Endothelial cell of umbilical vein (primary cell): ENCODE measurements around the gene GNG2. TPM values are rescaled to one million over a fixed set of nuclear protein-coding genes. Genes with fewer than 3 reads are reported as not detected.

ENCODE experiments used
- BruUV-seq: library from RNA; stranded (reverse); fragments of 400-500 nt; replicated peaks from 2 replicates; lab custom pipeline; 2021; lab: Mats Ljungman, UMichigan
- CTCF ChIA-PET: fragments of 300-600, 350-600 bp; sonication (Branson Sonifier 250); formaldehyde crosslinking; loops from one replicate; lab custom pipeline; 2021; ENCODE audit warnings: antibody characterized with exemption, inconsistent platforms; lab: Charles Lee
- POLR2A ChIA-PET: fragments of 300-600, 350-600 bp; sonication (Branson Sonifier 250); formaldehyde crosslinking; loops from one replicate; lab custom pipeline; 2021; ENCODE audit warnings: antibody characterized with exemption, inconsistent platforms; lab: Charles Lee
- DNase-seq: peaks from one replicate; pipeline ENCODE4 v3.0.0-alpha.2; 2011; ENCODE audit warnings: low read depth, low spot score
- FAIRE-seq: peaks from 2 replicates; lab custom pipeline; 2011; peaks lifted over from hg19 to GRCh38; lab: Jason Lieb, UNC
- H2AFZ ChIP-seq: 2 replicates; pipeline ENCODE4 v1.6.0; 2012; ENCODE audit warnings: low read depth, low read length, control low read depth, inconsistent platforms
- H3K27ac ChIP-seq: 2 replicates; pipeline ENCODE4 v1.5.1; 2011; ENCODE audit warnings: low read depth, mild to moderate bottlenecking, control low read depth, low read length, moderate library complexity; ENCODE audit not compliant: insufficient read depth
- H3K27me3 ChIP-seq, 2 experiments: 2 replicates each; pipeline versions ENCODE4 v1.6.0 to v1.6.1; 2011; ENCODE audit warnings: low read length in 2 of 2, mixed read lengths in 1 of 2; ENCODE audit not compliant: control insufficient read depth in 2 of 2, insufficient read depth in 2 of 2
- H3K36me3 ChIP-seq, 2 experiments: 2 replicates in 1 of 2; 3 replicates in 1 of 2; pipeline ENCODE4 v1.5.1; 2011; ENCODE audit warnings: low read length in 2 of 2, mild to moderate bottlenecking in 1 of 2, moderate library complexity in 1 of 2; ENCODE audit not compliant: control insufficient read depth in 2 of 2, insufficient read depth in 2 of 2; ENCODE audit errors: extremely low read depth in 1 of 2
- H3K4me1 ChIP-seq: 3 replicates; pipeline ENCODE4 v1.5.1; 2011; ENCODE audit warnings: mild to moderate bottlenecking, low read length; ENCODE audit not compliant: control insufficient read depth, insufficient read depth; ENCODE audit errors: extremely low read depth
- H3K4me2 ChIP-seq: 2 replicates; pipeline ENCODE4 v1.6.1; 2011; ENCODE audit warnings: low read length, control low read depth, mixed read lengths; ENCODE audit not compliant: insufficient read depth
- H3K4me3 ChIP-seq, 3 experiments: fragments of 200-600 bp in 1 of 3; sonication (generic), shearing (Covaris generic) in 1 of 3; replicated peaks in 1 of 3; 2 replicates each; pipeline ENCODE4 v1.5.1; 2011 to 2016; ENCODE audit warnings: control low read depth in 3 of 3, low read length in 3 of 3, mild to moderate bottlenecking in 2 of 3, inconsistent platforms in 1 of 3, low read depth in 1 of 3, moderate library complexity in 1 of 3; ENCODE audit not compliant: insufficient read depth in 1 of 3
- H3K79me2 ChIP-seq: 2 replicates; pipeline ENCODE4 v1.6.0; 2012; ENCODE audit warnings: low read length, inconsistent platforms; ENCODE audit not compliant: control insufficient read depth, insufficient read depth
- H3K9ac ChIP-seq: replicated peaks from 2 replicates; pipeline ENCODE3; 2011; ENCODE audit warnings: low read length, control low read depth; ENCODE audit not compliant: insufficient read depth; ENCODE audit errors: extremely low read depth
- H3K9me1 ChIP-seq: replicated peaks from 3 replicates; pipeline ENCODE4 v1.6.0; 2011; ENCODE audit warnings: mild to moderate bottlenecking, low read length; ENCODE audit not compliant: control insufficient read depth, insufficient read depth; ENCODE audit errors: extremely low read depth
- H3K9me3 ChIP-seq: replicated peaks from 2 replicates; pipeline ENCODE4 v1.5.1; 2012; ENCODE audit warnings: low read length, inconsistent platforms; ENCODE audit not compliant: control insufficient read depth, insufficient read depth
- H4K20me1 ChIP-seq: replicated peaks from 2 replicates; pipeline ENCODE3; 2011; ENCODE audit warnings: mild to moderate bottlenecking, low read length; ENCODE audit not compliant: control insufficient read depth, insufficient read depth; ENCODE audit errors: extremely low read depth
- EZH2 ChIP-seq: IDR thresholded peaks from 2 replicates; pipeline ENCODE4 v1.6.1; 2012; ENCODE audit warnings: borderline replicate concordance, low read depth, mild to moderate bottlenecking, moderate library complexity, low read length, inconsistent platforms; ENCODE audit not compliant: severe bottlenecking
- FOS ChIP-seq: IDR thresholded peaks from 2 replicates; pipeline ENCODE4 v1.6.1; 2011; ENCODE audit warnings: mild to moderate bottlenecking, low read length, moderate library complexity, borderline replicate concordance; ENCODE audit not compliant: insufficient read depth
- GATA2 ChIP-seq: IDR thresholded peaks from 2 replicates; pipeline ENCODE4 v1.7.0; 2011; ENCODE audit warnings: low read depth, mild to moderate bottlenecking, moderate library complexity, mixed read lengths, low read length; ENCODE audit not compliant: insufficient read length, insufficient read depth
- JUN ChIP-seq: IDR thresholded peaks from 2 replicates; pipeline ENCODE4 v1.6.1; 2011; ENCODE audit warnings: borderline replicate concordance, low read depth; ENCODE audit not compliant: insufficient read length, insufficient read depth
- MYC ChIP-seq: IDR thresholded peaks from one replicate; pipeline ENCODE4 v1.6.1; 2011; ENCODE audit warnings: mild to moderate bottlenecking, low read depth, low read length
- POLR2A ChIP-seq: IDR thresholded peaks from 2 replicates; pipeline ENCODE4 v1.6.1; 2012; ENCODE audit warnings: low read depth, mild to moderate bottlenecking, control low read depth, low read length
- POLR2AphosphoS5 ChIP-seq: IDR thresholded peaks from 2 replicates; pipeline ENCODE4 v1.6.1; 2012; ENCODE audit warnings: low read depth, mild to moderate bottlenecking, control low read depth, low read length, moderate library complexity; ENCODE audit not compliant: insufficient read depth
- dilution Hi-C: fragments of 300-500 bp; cut with MboI; formaldehyde crosslinking; loops from one replicate; pipeline ENCODE4 v1.15.0; 2019; ENCODE audit warnings: low sequenced_read_pairs; ENCODE audit not compliant: extremely low pct_ligation_motif_present
- intact Hi-C: fragments of 100-400 bp; cut with micrococcal nuclease; formaldehyde crosslinking; loops from one replicate; pipeline ENCODE4 v1.10.0; 2022
- polyA plus RNA-seq, 4 experiments: library from polyadenylated mRNA; depleted of rRNA in 3 of 4; stranded (reverse) in 3 of 4; unstranded in 1 of 4; fragments of >200 nt; gene quantifications; 2 replicates each; pipeline versions ENCODE4 v1.2.1 to v1.2.3, GENCODE V29; 2011 to 2012; ENCODE audit warnings: missing spikeins in 1 of 4
- total RNA-seq: library from RNA; stranded (reverse); gene quantifications from 2 replicates; pipeline ENCODE4 v1.2.3, GENCODE V29; 2021
- TF ChIP-seq, protein P1 (sequence below), 2 donors: IDR thresholded peaks; 1 replicate in 1 of 2; 2 replicates in 1 of 2; pipeline ENCODE4 v1.5.1; 2011; ENCODE audit warnings: low read length in 2 of 2, mild to moderate bottlenecking in 2 of 2, moderate library complexity in 2 of 2, control low read depth in 1 of 2, inconsistent platforms in 1 of 2, low read depth in 1 of 2; ENCODE audit not compliant: insufficient read depth in 1 of 2; ENCODE audit errors: extremely low read depth in 1 of 2
- TF ChIP-seq, protein P2 (sequence below): IDR thresholded peaks from 2 replicates; pipeline ENCODE4 v1.6.1; 2011; ENCODE audit not compliant: insufficient read depth, insufficient read length

GNG2 gene
- total and polyA plus RNA-seq, 2 donors (not counting 3 experiments of a cell fraction or from before 2014, with no cell fraction given): not detected

- Histone ChIP-seq H3K79me2 (peaks cover 30% of the 10 kb centered on the region), H3K4me1 (peaks cover 14% of the 10 kb centered on the region), H3K27ac (no peak overlapping the region), H3K9ac (peak overlapping the region; percentile 74), H4K20me1 (no peaks in the 10 kb centered on the region), H3K9me3 (no peaks in the 10 kb centered on the region), H3K4me3 (peak overlapping the region; percentile 57 to 87 (median 58)), H3K9me1 (no peaks in the 10 kb centered on the region), H3K27me3 (peaks cover 0 to 1% of the 10 kb centered on the region in 2 experiments), H2AFZ (no peak overlapping the region), H3K4me2 (peak overlapping the region; percentile 91), H3K36me3 (peaks cover 4 to 14% of the 10 kb centered on the region in 2 experiments)
- DNase-seq (no peak), FAIRE-seq (no peak)
- intact Hi-C loops: no loop called here
- no TSS peak for BruUV-seq
- ChIA-PET CTCF (interaction anchor here (0.7 to 2.5 kb wide), 3 partner anchors 10 to 79 kb away, joined by 3 to 15 read pairs (median 4); partner anchors contain the start of gene NID2), POLR2A (no interaction called here)
- TF ChIP-seq POLR2AphosphoS5: no peak
- TF ChIP-seq MYC: no peak
- no peak for TF ChIP-seq EZH2
- no peak for TF ChIP-seq FOS
- no peak for TF ChIP-seq GATA2
- no peak for TF ChIP-seq JUN
- no peak for TF ChIP-seq POLR2A
- TF ChIP-seq, protein P1, sequence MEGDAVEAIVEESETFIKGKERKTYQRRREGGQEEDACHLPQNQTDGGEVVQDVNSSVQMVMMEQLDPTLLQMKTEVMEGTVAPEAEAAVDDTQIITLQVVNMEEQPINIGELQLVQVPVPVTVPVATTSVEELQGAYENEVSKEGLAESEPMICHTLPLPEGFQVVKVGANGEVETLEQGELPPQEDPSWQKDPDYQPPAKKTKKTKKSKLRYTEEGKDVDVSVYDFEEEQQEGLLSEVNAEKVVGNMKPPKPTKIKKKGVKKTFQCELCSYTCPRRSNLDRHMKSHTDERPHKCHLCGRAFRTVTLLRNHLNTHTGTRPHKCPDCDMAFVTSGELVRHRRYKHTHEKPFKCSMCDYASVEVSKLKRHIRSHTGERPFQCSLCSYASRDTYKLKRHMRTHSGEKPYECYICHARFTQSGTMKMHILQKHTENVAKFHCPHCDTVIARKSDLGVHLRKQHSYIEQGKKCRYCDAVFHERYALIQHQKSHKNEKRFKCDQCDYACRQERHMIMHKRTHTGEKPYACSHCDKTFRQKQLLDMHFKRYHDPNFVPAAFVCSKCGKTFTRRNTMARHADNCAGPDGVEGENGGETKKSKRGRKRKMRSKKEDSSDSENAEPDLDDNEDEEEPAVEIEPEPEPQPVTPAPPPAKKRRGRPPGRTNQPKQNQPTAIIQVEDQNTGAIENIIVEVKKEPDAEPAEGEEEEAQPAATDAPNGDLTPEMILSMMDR (IDR thresholded peaks at IDR 0.05; ENCODE audit: extremely low read depth in 1 of 2, insufficient read depth in 1 of 2, low read depth in 1 of 2, low read length in 2 of 2): no peak
- TF ChIP-seq, protein P2, sequence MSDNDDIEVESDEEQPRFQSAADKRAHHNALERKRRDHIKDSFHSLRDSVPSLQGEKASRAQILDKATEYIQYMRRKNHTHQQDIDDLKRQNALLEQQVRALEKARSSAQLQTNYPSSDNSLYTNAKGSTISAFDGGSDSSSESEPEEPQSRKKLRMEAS: no peak
- dilution Hi-C loops: no loop called here
These were observed 130.1 kb downstream of the GNG2 start for GRCh38 chr14:51990488-51990887.
